Body of pancreas (tissue), 4 donors: Measurements from ENCODE around the gene PMIS2.

Source experiments
- POLR2A ChIP-seq, 3 donors: fragments of 450-650 bp; IDR thresholded peaks; one replicate each; pipeline ENCODE4 v1.6.1; 2016; ENCODE audit warnings: antibody characterized with exemption in 3 of 3, mild to moderate bottlenecking in 2 of 3
- TF ChIP-seq, protein P1 (sequence below), 7 experiments: fragments of 450-650 bp in 4 of 7; fragments of 200-600 bp in 3 of 7; sonication (generic) in 3 of 7; IDR thresholded peaks; one replicate each; pipeline ENCODE4 v1.5.1; 2016 to 2019; ENCODE audit warnings: antibody characterized with exemption in 7 of 7

DNA sequence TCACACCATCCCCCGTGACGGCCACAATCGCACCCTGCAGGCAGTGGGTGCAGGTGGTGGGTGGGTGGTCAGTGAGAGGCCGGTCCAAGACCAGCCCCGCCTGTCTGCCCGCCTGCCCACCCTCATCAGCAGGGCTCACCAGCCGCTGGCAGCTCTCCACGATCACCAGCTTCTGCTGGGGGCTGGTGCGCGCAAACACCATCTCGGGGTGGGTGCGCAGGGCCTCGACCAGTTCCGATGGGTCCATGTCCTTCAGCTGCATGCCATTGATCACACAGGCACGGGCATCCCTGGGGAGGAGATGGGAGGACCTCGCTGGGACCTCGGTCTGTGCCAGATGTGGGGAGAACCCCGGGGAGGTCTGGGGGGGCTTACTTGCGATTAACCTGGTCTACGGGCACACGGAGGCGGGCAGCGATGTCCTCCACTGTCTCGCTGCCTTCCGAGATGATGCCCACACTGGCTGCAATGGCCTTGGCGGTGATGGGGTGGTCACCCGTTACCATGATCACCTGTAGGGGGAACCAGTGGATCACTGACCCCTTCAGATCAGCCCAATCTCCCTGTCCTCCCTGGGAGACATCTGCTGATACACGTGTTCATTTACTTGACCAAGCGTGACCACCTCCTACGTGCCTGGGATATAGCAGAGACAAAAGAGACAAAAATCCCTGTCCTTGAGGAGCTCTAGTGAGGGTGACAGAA is 30.5 kb upstream of the PMIS2 start:
- TF ChIP-seq POLR2A (IDR thresholded peaks at IDR 0.05), result no peak
- TF ChIP-seq, protein P1, sequence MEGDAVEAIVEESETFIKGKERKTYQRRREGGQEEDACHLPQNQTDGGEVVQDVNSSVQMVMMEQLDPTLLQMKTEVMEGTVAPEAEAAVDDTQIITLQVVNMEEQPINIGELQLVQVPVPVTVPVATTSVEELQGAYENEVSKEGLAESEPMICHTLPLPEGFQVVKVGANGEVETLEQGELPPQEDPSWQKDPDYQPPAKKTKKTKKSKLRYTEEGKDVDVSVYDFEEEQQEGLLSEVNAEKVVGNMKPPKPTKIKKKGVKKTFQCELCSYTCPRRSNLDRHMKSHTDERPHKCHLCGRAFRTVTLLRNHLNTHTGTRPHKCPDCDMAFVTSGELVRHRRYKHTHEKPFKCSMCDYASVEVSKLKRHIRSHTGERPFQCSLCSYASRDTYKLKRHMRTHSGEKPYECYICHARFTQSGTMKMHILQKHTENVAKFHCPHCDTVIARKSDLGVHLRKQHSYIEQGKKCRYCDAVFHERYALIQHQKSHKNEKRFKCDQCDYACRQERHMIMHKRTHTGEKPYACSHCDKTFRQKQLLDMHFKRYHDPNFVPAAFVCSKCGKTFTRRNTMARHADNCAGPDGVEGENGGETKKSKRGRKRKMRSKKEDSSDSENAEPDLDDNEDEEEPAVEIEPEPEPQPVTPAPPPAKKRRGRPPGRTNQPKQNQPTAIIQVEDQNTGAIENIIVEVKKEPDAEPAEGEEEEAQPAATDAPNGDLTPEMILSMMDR (IDR thresholded peaks at IDR 0.05), result peak in 4 of 7 experiments; percentile 6 to 52 (median 36)
